ENCODE measurements around the gene AGTR2. TPM values are rescaled to one million over a fixed set of nuclear protein-coding genes. Genes with fewer than 3 reads are reported as not detected.

AGTR2 gene
- total RNA-seq, 1 experiment from 2014 or later: not detected

DNA sequence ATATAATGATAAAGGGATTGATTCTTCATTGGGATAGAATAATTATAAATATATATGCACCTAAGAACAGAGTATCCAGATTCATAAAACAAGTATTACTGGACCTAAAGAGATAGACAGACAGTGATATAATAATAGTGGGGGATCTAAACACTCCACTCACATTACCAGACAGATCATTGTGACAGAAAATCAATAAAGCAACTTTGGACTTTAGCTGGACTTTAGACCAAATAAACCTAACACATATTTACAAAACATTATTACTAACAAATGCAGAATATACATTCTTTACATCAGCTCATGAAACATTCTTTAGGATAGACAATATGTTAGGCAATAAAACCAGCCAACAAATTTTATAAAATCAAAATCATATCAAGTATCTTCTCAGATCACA is 14.6 kb downstream of the AGTR2 start:
- H4K20me1 ChIP-seq (ENCODE audit: control insufficient read depth, insufficient read depth, insufficient read length): no peaks in the 10 kb centered on the region
- no peak overlapping the region for H2AK5ac ChIP-seq (ENCODE audit: insufficient read length, low read length)
- H3K14ac ChIP-seq (ENCODE audit: insufficient read depth, low read length): no peak overlapping the region
- H3T11ph ChIP-seq (ENCODE audit: low read length): no peak overlapping the region
- no peaks in the 10 kb centered on the region for H3K79me1 ChIP-seq (ENCODE audit: insufficient read depth, low read depth, low read length, poor library complexity, severe bottlenecking)
- H3K23ac ChIP-seq (ENCODE audit: insufficient read length, low read depth, low read length): no peak overlapping the region
- H3K4ac ChIP-seq (ENCODE audit: low read depth, low read length): no peak overlapping the region
- H3K9ac ChIP-seq (ENCODE audit: extremely low read depth, insufficient read length, low read length): no peak overlapping the region
- no peak overlapping the region for H2BK20ac ChIP-seq (ENCODE audit: low read depth, low read length, poor library complexity, severe bottlenecking)
- no peaks in the 10 kb centered on the region for H3K9me3 ChIP-seq (ENCODE audit: control insufficient read depth, low read depth, low read length)
- H3K56ac ChIP-seq (ENCODE audit: insufficient read length, low read depth, low read length): no peak overlapping the region
- no peak overlapping the region for H2BK12ac ChIP-seq (ENCODE audit: insufficient read length, low read depth, low read length)
- no peak overlapping the region for H4K8ac ChIP-seq (replicated peaks; ENCODE audit: insufficient read length, low read depth, low read length)
- H3K4me3 Mint-ChIP-seq: no peak overlapping the region
- H3K4me2 ChIP-seq (ENCODE audit: insufficient read depth, insufficient read length, low read length): no peak overlapping the region
- H2BK120ac ChIP-seq (ENCODE audit: low read depth, low read length, poor library complexity, severe bottlenecking): no peak overlapping the region
- TF ChIP-seq, protein P1, sequence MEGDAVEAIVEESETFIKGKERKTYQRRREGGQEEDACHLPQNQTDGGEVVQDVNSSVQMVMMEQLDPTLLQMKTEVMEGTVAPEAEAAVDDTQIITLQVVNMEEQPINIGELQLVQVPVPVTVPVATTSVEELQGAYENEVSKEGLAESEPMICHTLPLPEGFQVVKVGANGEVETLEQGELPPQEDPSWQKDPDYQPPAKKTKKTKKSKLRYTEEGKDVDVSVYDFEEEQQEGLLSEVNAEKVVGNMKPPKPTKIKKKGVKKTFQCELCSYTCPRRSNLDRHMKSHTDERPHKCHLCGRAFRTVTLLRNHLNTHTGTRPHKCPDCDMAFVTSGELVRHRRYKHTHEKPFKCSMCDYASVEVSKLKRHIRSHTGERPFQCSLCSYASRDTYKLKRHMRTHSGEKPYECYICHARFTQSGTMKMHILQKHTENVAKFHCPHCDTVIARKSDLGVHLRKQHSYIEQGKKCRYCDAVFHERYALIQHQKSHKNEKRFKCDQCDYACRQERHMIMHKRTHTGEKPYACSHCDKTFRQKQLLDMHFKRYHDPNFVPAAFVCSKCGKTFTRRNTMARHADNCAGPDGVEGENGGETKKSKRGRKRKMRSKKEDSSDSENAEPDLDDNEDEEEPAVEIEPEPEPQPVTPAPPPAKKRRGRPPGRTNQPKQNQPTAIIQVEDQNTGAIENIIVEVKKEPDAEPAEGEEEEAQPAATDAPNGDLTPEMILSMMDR (conservative IDR thresholded peaks at IDR 0.05): no peak
- H2BK15ac ChIP-seq (ENCODE audit: low read depth, low read length): no peak overlapping the region
- H3K23me2 ChIP-seq (ENCODE audit: insufficient read length, low read depth, low read length, poor library complexity, severe bottlenecking): no peaks in the 10 kb centered on the region
- H3K27ac Mint-ChIP-seq: no peak overlapping the region
- no peak overlapping the region for H3K18ac ChIP-seq (ENCODE audit: insufficient read length, low read depth, low read length)
- H3K27me3 Mint-ChIP-seq (ENCODE audit: low read depth): peaks cover 10% of the 10 kb centered on the region
- no peak overlapping the region for H2BK5ac ChIP-seq (ENCODE audit: insufficient read length, low read length)
- no peaks in the 10 kb centered on the region for H3K79me2 ChIP-seq (ENCODE audit: insufficient read depth, low read length)
- H3K9me3 Mint-ChIP-seq: peaks cover 10 to 15% of the 10 kb centered on the region in 2 experiments
- H2AFZ ChIP-seq (ENCODE audit: low read length): no peak overlapping the region
- H3K36me3 Mint-ChIP-seq (ENCODE audit: insufficient read depth in 1 of 3, low read depth in 3 of 3): peaks cover 0 to 6% (median 0%) of the 10 kb centered on the region in 3 experiments; a peak in 1 of 7 replicates
- no peak overlapping the region for H4K5ac ChIP-seq (ENCODE audit: insufficient read length, low read depth, low read length)
- no peak overlapping the region for H3K27ac ChIP-seq (ENCODE audit: insufficient read length, low read depth, low read length)
- no peak overlapping the region for H4K91ac ChIP-seq (ENCODE audit: insufficient read length, low read depth, low read length)
- H3K4me1 ChIP-seq (ENCODE audit: insufficient read depth, low read length): no peaks in the 10 kb centered on the region
- DNase-seq: no peak
- H3K4me1 Mint-ChIP-seq: no peaks in the 10 kb centered on the region
- H3K27me3 ChIP-seq (ENCODE audit: insufficient read depth, low read length): no peaks in the 10 kb centered on the region

Measured in H9 (cell line).